ENCODE data around the gene CDKAL1. TPM values are rescaled to one million over a fixed set of nuclear protein-coding genes. Genes with fewer than 3 reads are reported as not detected.

Gene CDKAL1
- total and polyA plus RNA-seq, 2 of the 8 experiments (the other 6 are each of a cell fraction or from before 2014, with no cell fraction given), result 8.4 to 24.6 TPM

GRCh38 chr6:20640181-20640580 is 105.9 kb downstream of the CDKAL1 start:
- Histone ChIP-seq H3K4ac (replicated peaks; ENCODE audit: insufficient read length, low read depth, low read length) (no peak overlapping the region), H3K79me2 (ENCODE audit: control insufficient read depth in 1 of 2, insufficient read depth in 2 of 2, low read length in 2 of 2) (peaks cover 0 to 2% of the 10 kb centered on the region in 2 experiments; a peak in 1 of 4 replicates), H3K36me3 (ENCODE audit: control insufficient read depth in 2 of 4, insufficient read depth in 4 of 4, low read length in 3 of 4) (no peaks in the 10 kb centered on the region), H3K56ac (replicated peaks; ENCODE audit: insufficient read length, low read depth, low read length) (no peak overlapping the region), H4K91ac (replicated peaks; ENCODE audit: insufficient read length, low read length) (no peak overlapping the region), H3K79me1 (ENCODE audit: low read depth, low read length) (peaks cover under 1% of the 10 kb centered on the region; the same call in 1 of the 2 replicates), H2BK5ac (ENCODE audit: low read depth, low read length) (no peak overlapping the region), H3K23me2 (ENCODE audit: low read depth, low read length) (no peaks in the 10 kb centered on the region), H3K18ac (ENCODE audit: extremely low read depth, low read length) (no peak overlapping the region), H3K9me3 (ENCODE audit: insufficient read depth in 2 of 2, low read depth in 1 of 2, low read length in 1 of 2) (no peaks in the 10 kb centered on the region), H2BK120ac (replicated peaks; ENCODE audit: low read depth, low read length) (no peak overlapping the region), H3K4me2 (ENCODE audit: insufficient read depth in 1 of 2, low read depth in 2 of 2, low read length in 2 of 2) (no peak overlapping the region), H2AFZ (ENCODE audit: low read length) (no peak overlapping the region), H2BK20ac (ENCODE audit: low read length) (no peak overlapping the region), H3K4me3 (ENCODE audit: extremely low read depth in 1 of 4, insufficient read depth in 2 of 4, low read depth in 3 of 4, low read length in 4 of 4) (no peak overlapping the region), H2AK5ac (ENCODE audit: low read depth, low read length) (no peak overlapping the region), H4K8ac (ENCODE audit: extremely low read depth, insufficient read depth, low read length) (no peak overlapping the region), H3K4me1 (replicated peaks in 1 of 4; ENCODE audit: control insufficient read depth in 3 of 4, insufficient read depth in 4 of 4, low read length in 3 of 4) (peaks cover 0 to 6% (median 2%) of the 10 kb centered on the region in 4 experiments; a peak in 2 of 7 replicates), H4K5ac (ENCODE audit: insufficient read length, low read depth, low read length) (no peak overlapping the region), H4K20me1 (replicated peaks in 1 of 2; ENCODE audit: control insufficient read depth in 1 of 2, insufficient read depth in 2 of 2, low read length in 2 of 2) (no peaks in the 10 kb centered on the region), H2BK12ac (ENCODE audit: low read depth, low read length) (no peak overlapping the region), H3K9ac (replicated peaks in 1 of 4; ENCODE audit: extremely low read depth in 1 of 4, low read depth in 3 of 4, low read length in 3 of 4) (no peak overlapping the region), H3K23ac (ENCODE audit: insufficient read length) (no peak overlapping the region), H3K27ac (ENCODE audit: low read depth, low read length) (no peak overlapping the region; the same call in 1 of the 2 replicates), H2BK15ac (ENCODE audit: low read length) (no peak overlapping the region; the same call in 1 of the 2 replicates), H3K14ac (ENCODE audit: insufficient read length) (no peak overlapping the region), H3K27me3 (replicated peaks in 1 of 4; ENCODE audit: control insufficient read depth in 3 of 4, extremely low read depth in 1 of 4, insufficient read depth in 3 of 4, low read length in 3 of 4) (no peaks in the 10 kb centered on the region)
- no peak for FAIRE-seq
- ChIA-PET CTCF (ENCODE audit: partially characterized antibody) (no interaction called here), POLR2A (ENCODE audit: partially characterized antibody) (no interaction called here)
- DNase-seq (ENCODE audit: low read depth in 1 of 2, low spot score in 2 of 2), result no peak
- 80% methylated on average over 2 of the region's 2 CpGs; no CpG with 5 or more reads in 1 of the 2 experiments for WGBS, 2 experiments (ENCODE audit: extremely low coverage in 1 of 2, insufficient coverage in 1 of 2, insufficient read length in 1 of 2, insufficient replicate concordance in 2 of 2, low coverage in 1 of 2, low lambda C conversion rate in 2 of 2, missing lambda C conversion rate in 1 of 2)
- TF ChIP-seq BCL11A (IDR thresholded peaks at IDR 0.05; ENCODE audit: low read depth in 2 of 2, low read length in 2 of 2) (no peak), POLR2A (IDR thresholded peaks at IDR 0.05; ENCODE audit: control extremely low read depth in 1 of 2, low read depth in 2 of 2, low read length in 2 of 2) (no peak), RXRA (IDR thresholded peaks at IDR 0.05; ENCODE audit: insufficient read depth, low read depth, low read length) (no peak), PHF8 (conservative IDR thresholded peaks at IDR 0.05; ENCODE audit: low read depth, low read length) (no peak), POLR2AphosphoS5 (IDR thresholded peaks at IDR 0.05; ENCODE audit: low read depth, low read length) (no peak), SP1 (IDR thresholded peaks at IDR 0.05; ENCODE audit: low read depth, low read length) (no peak), GABPA (IDR thresholded peaks at IDR 0.05; ENCODE audit: borderline replicate concordance, insufficient read depth, low read length) (no peak), USF2 (IDR thresholded peaks at IDR 0.05; ENCODE audit: low read length) (no peak), NANOG (IDR thresholded peaks at IDR 0.05; ENCODE audit: insufficient read depth, low read depth, low read length, poor library complexity, severe bottlenecking) (no peak), TAF7 (optimal IDR thresholded peaks at IDR 0.05; ENCODE audit: borderline replicate concordance, low read depth, low read length) (no peak), BRCA1 (IDR thresholded peaks at IDR 0.05; ENCODE audit: low read depth, low read length) (no peak), CBX5 (IDR thresholded peaks at IDR 0.05; ENCODE audit: low read depth, low read length) (no peak), POU5F1 (IDR thresholded peaks at IDR 0.05; ENCODE audit: low read depth, low read length) (no peak), CEBPB (IDR thresholded peaks at IDR 0.05; ENCODE audit: low read depth, low read length) (no peak), YY1 (IDR thresholded peaks at IDR 0.05; ENCODE audit: low read depth, low read length) (no peak)

All from H1 (cell line).